ENCODE results near the gene EGF.

Gene EGF

GRCh38 chr4:110061076-110061475, 148.4 kb downstream of the EGF start:
- Histone ChIP-seq H3K4me3 (no peak overlapping the region), H3K27ac (no peak overlapping the region)
- DNase-seq (ENCODE audit: low spot score), result no peak
- TF ChIP-seq CTCF (IDR thresholded peaks at IDR 0.05), result no peak
